ENCODE data around the gene NTM. TPM values are rescaled to one million over a fixed set of nuclear protein-coding genes. Genes with fewer than 3 reads are reported as not detected.
A peak's percentile ranks its signal among the peaks of the same experiment; 100 is the strongest.

The NTM gene
- total RNA-seq, 1 donor from 2014 or later, result 4.3 TPM

- H3K36me3 Mint-ChIP-seq (ENCODE audit: insufficient read depth), result no peaks in the 10 kb centered on the region
- H3K4me3 Mint-ChIP-seq (ENCODE audit: low read depth), result no peak overlapping the region
- H3K9me3 Mint-ChIP-seq (ENCODE audit: low read depth), result no peaks in the 10 kb centered on the region
- TF ChIP-seq, protein P1, sequence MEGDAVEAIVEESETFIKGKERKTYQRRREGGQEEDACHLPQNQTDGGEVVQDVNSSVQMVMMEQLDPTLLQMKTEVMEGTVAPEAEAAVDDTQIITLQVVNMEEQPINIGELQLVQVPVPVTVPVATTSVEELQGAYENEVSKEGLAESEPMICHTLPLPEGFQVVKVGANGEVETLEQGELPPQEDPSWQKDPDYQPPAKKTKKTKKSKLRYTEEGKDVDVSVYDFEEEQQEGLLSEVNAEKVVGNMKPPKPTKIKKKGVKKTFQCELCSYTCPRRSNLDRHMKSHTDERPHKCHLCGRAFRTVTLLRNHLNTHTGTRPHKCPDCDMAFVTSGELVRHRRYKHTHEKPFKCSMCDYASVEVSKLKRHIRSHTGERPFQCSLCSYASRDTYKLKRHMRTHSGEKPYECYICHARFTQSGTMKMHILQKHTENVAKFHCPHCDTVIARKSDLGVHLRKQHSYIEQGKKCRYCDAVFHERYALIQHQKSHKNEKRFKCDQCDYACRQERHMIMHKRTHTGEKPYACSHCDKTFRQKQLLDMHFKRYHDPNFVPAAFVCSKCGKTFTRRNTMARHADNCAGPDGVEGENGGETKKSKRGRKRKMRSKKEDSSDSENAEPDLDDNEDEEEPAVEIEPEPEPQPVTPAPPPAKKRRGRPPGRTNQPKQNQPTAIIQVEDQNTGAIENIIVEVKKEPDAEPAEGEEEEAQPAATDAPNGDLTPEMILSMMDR (IDR thresholded peaks at IDR 0.05; ENCODE audit: unreplicated experiment), result no peak
- H3K27me3 Mint-ChIP-seq, result peaks cover 28% of the 10 kb centered on the region
- no peak overlapping the region for H3K27ac Mint-ChIP-seq
- no peak for DNase-seq (ENCODE audit: low spot score, unreplicated experiment)
- H3K4me1 Mint-ChIP-seq (ENCODE audit: low read depth), result no peaks in the 10 kb centered on the region
Observed at GRCh38 chr11:131723088-131723487, 352.7 kb downstream of the NTM start.

DNA sequence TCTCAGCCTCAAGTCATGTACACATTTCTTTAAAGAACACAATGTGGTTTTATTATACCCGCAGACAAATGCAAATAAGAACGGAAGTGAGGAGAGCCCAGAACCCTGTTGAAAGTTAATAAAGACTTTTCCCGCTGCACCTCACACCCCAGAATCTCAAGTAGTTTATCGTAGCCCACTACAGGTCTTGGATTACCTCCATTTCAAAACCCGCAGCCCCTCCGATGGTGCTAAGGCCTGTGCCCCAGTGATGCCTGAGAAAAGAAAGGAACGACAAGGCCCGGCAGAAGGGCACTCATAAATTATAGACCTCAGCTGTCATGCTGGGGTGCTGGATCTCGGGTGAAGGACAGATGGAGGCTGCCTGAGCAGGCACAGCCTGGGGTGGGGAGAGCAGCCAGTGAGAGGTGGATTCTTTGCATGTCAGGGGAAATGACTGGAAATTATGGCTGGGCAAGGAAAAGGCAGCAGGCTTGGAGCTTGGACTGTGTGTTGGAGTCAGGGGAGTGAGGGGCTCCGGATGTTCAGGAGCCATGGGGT lies 354.1 kb downstream of the NTM start:
- peak overlapping the region; percentile 22 for H3K27ac Mint-ChIP-seq
- TF ChIP-seq, protein P1 (IDR thresholded peaks at IDR 0.05; ENCODE audit: unreplicated experiment), result no peak
- no peaks in the 10 kb centered on the region for H3K36me3 Mint-ChIP-seq (ENCODE audit: insufficient read depth)
- H3K4me1 Mint-ChIP-seq (ENCODE audit: low read depth), result no peaks in the 10 kb centered on the region
- no peak for DNase-seq (ENCODE audit: low spot score, unreplicated experiment)
- no peaks in the 10 kb centered on the region for H3K9me3 Mint-ChIP-seq (ENCODE audit: low read depth)
- no peak overlapping the region for H3K4me3 Mint-ChIP-seq (ENCODE audit: low read depth)
- peaks cover 19% of the 10 kb centered on the region for H3K27me3 Mint-ChIP-seq

DNA sequence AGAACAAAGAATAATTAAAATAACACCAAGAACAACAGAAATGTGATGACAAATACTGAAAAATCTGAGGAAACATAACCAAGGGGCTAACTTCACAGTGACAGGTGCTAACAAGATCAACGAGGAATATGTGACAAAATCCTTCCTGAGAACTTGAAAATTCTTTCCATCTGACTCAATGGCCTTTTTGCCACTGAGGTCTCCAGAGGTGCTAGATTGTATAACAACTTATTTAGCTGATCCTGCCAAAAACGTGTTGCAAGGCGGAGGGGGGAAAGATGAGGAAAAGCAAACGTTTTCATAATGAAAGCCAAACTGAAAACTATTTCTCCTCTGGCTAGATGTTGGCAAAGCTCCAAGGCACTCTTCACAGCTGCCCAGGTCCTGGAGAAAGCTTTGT lies 364.5 kb downstream of the NTM start:
- no peak for DNase-seq (ENCODE audit: low spot score, unreplicated experiment)
- no peak overlapping the region for H3K4me3 Mint-ChIP-seq (ENCODE audit: low read depth)
- no peaks in the 10 kb centered on the region for H3K9me3 Mint-ChIP-seq (ENCODE audit: low read depth)
- no peaks in the 10 kb centered on the region for H3K36me3 Mint-ChIP-seq (ENCODE audit: insufficient read depth)
- TF ChIP-seq, protein P1 (IDR thresholded peaks at IDR 0.05; ENCODE audit: unreplicated experiment), result no peak
- H3K4me1 Mint-ChIP-seq (ENCODE audit: low read depth), result peaks cover 10% of the 10 kb centered on the region
- H3K27ac Mint-ChIP-seq, result no peak overlapping the region
- peaks cover 48% of the 10 kb centered on the region for H3K27me3 Mint-ChIP-seq

GRCh38 chr11:131737357-131737756 lies 366.9 kb downstream of the NTM start:
- Mint-ChIP-seq H3K9me3 (ENCODE audit: low read depth) (no peaks in the 10 kb centered on the region), H3K27me3 (peaks cover 51% of the 10 kb centered on the region), H3K4me3 (ENCODE audit: low read depth) (no peak overlapping the region), H3K4me1 (ENCODE audit: low read depth) (peaks cover 8% of the 10 kb centered on the region), H3K27ac (no peak overlapping the region), H3K36me3 (ENCODE audit: insufficient read depth) (no peaks in the 10 kb centered on the region)
- TF ChIP-seq, protein P1 (IDR thresholded peaks at IDR 0.05; ENCODE audit: unreplicated experiment), result no peak
- no peak for DNase-seq (ENCODE audit: low spot score, unreplicated experiment)

DNA sequence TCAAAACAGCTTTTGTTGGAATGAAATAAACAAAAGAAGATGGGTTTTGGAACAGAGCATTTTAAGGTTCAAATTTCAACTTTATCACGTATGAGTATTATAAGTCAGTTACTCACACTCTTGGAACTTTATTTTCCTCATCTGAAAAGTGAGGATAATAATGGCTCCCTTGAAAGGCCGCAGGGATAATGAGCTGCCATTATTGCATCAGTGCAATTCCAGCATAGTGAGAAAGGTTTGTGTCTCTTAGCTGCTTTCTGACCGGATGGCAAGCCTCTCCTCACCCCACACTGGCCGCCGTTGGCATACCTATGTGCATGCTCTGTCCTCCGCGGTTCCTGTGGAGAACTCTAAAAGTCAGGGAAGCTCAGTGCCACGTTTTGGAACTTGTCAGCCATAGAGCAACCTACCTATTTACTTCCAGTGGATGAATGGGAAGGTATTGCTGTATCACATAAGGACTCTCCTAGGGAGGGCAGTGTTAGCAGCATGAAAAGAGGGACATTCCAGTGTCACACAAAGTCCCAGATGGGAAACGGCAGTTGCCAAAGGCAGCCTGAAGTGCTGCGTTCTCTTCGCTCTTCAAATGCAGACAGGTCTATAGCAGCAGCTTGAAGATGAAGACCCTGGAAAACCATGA lies 368.9 kb downstream of the NTM start:
- DNase-seq (ENCODE audit: low spot score, unreplicated experiment), result no peak
- Mint-ChIP-seq H3K4me3 (ENCODE audit: low read depth) (no peak overlapping the region), H3K4me1 (ENCODE audit: low read depth) (peaks cover 8% of the 10 kb centered on the region), H3K9me3 (ENCODE audit: low read depth) (no peaks in the 10 kb centered on the region), H3K27me3 (peaks cover 49% of the 10 kb centered on the region), H3K27ac (no peak overlapping the region), H3K36me3 (ENCODE audit: insufficient read depth) (no peaks in the 10 kb centered on the region)
- TF ChIP-seq, protein P1 (IDR thresholded peaks at IDR 0.05; ENCODE audit: unreplicated experiment), result no peak
